Right ventricle myocardium inferior (tissue), 1 donor: ENCODE measurements around the gene NKD1. TPM values are rescaled to one million over a fixed set of nuclear protein-coding genes. Genes with fewer than 3 reads are reported as not detected.

Experiments
- ATAC-seq: fragments of 200-7000 bp; cut with Tn5 transposase; one replicate; pipeline ENCODE4 v1.9.1; 2020; ENCODE audit warnings: mild to moderate bottlenecking, moderate library complexity
- DNase-seq: peaks from one replicate; pipeline ENCODE4 v3.0.0; 2021; ENCODE audit errors: missing footprints
- intact Hi-C: fragments of 100-400 bp; cut with DNase I; formaldehyde crosslinking; loops from one replicate; pipeline ENCODE4 v1.11.0; 2022
- total RNA-seq: library from RNA; stranded (reverse); fragmentation: NEBNext Ultra II Directional; extraction: Animal tissue kit (Norgen Biotek cat#: 25700); gene quantifications from one replicate; pipeline ENCODE4 v1.2.1, GENCODE V29; 2021
- donor health status: DM: no; HTN: yes; CAD: no; lungs with severe emphysema.

NKD1 gene
- total RNA-seq, 1 donor from 2014 or later = 0.43 TPM

- no peak for DNase-seq
- intact Hi-C loops = loop anchor here (5.0 kb wide), 1 partner anchor 257 kb away; no protein-coding TSS in a partner anchor
- ATAC-seq = no peak
Observed at GRCh38 chr16:50629334-50629733, 81.1 kb downstream of the NKD1 start.

GRCh38 chr16:50630394-50631020, 82.3 kb downstream of the NKD1 start:
- intact Hi-C loops = no loop called here
- DNase-seq (no peak), ATAC-seq (no peak)

- intact Hi-C loops = no loop called here
- ATAC-seq (no peak), DNase-seq (no peak)
Observed at GRCh38 chr16:50631249-50631984, 83.2 kb downstream of the NKD1 start.

- intact Hi-C loops = no loop called here
- no peak for ATAC-seq
- DNase-seq = peak; percentile 28
Observed at GRCh38 chr16:50631985-50632576, 83.9 kb downstream of the NKD1 start.

GRCh38 chr16:50632927-50633800, 85.0 kb downstream of the NKD1 start:
- DNase-seq (peak; percentile 4), ATAC-seq (no peak)
- intact Hi-C loops = no loop called here

GRCh38 chr16:50634090-50634489, 85.9 kb downstream of the NKD1 start:
- DNase-seq = no peak
- intact Hi-C loops = no loop called here
- ATAC-seq = no peak

GRCh38 chr16:50634947-50635346, 86.8 kb downstream of the NKD1 start:
- ATAC-seq = no peak
- intact Hi-C loops = no loop called here
- no peak for DNase-seq

- intact Hi-C loops = no loop called here
- DNase-seq (no peak), ATAC-seq (no peak)
Observed at GRCh38 chr16:50635505-50636392, 87.6 kb downstream of the NKD1 start.

- intact Hi-C loops = no loop called here
- DNase-seq (no peak), ATAC-seq (no peak)
Observed at GRCh38 chr16:50636753-50637374, 88.7 kb downstream of the NKD1 start.

- ATAC-seq (no peak), DNase-seq (no peak)
- intact Hi-C loops = no loop called here
Observed at GRCh38 chr16:50637716-50638602, 89.8 kb downstream of the NKD1 start.

- no peak for DNase-seq
- intact Hi-C loops = no loop called here
- ATAC-seq = no peak
Observed at GRCh38 chr16:50638816-50639670, 90.8 kb downstream of the NKD1 start.

- ATAC-seq (no peak), DNase-seq (no peak)
- intact Hi-C loops = loop anchor here (10.0 kb wide), 1 partner anchor 396 kb away; no protein-coding TSS in a partner anchor
Observed at GRCh38 chr16:50640391-50640790, 92.2 kb downstream of the NKD1 start.

- no peak for ATAC-seq
- intact Hi-C loops = loop anchor here (10.0 kb wide), 1 partner anchor 396 kb away; no protein-coding TSS in a partner anchor
- no peak for DNase-seq
Observed at GRCh38 chr16:50640919-50641817, 93.0 kb downstream of the NKD1 start.

GRCh38 chr16:50641818-50642187, 93.6 kb downstream of the NKD1 start:
- DNase-seq (no peak), ATAC-seq (no peak)
- intact Hi-C loops = loop anchor here (10.0 kb wide), 1 partner anchor 397 kb away; no protein-coding TSS in a partner anchor

GRCh38 chr16:50642349-50642748, 94.2 kb downstream of the NKD1 start:
- no peak for DNase-seq
- no peak for ATAC-seq
- intact Hi-C loops = loop anchor here (10.0 kb wide), 1 partner anchor 398 kb away; no protein-coding TSS in a partner anchor
